GM12878 (cell line): ENCODE results near the gene GABBR1.

Experiments used
- CTCF ChIP-seq, 3 experiments: IDR thresholded peaks in 2 of 3; conservative IDR thresholded peaks in 1 of 3; 2 replicates each; pipeline ENCODE4 v1.5.1; 2011; ENCODE audit warnings: low read depth in 3 of 3, low read length in 3 of 3, mild to moderate bottlenecking in 3 of 3, control low read depth in 2 of 3, moderate library complexity in 2 of 3, inconsistent platforms in 1 of 3, mixed read lengths in 1 of 3; ENCODE audit not compliant: control insufficient read depth in 2 of 3, insufficient read depth in 1 of 3; ENCODE audit errors: extremely low read depth in 1 of 3
- FOS ChIP-seq: IDR thresholded peaks from 3 replicates; pipeline ENCODE4 v1.6.1; 2011; ENCODE audit warnings: borderline replicate concordance; ENCODE audit not compliant: insufficient read length; ENCODE audit errors: extremely low read depth
- MAX ChIP-seq: IDR thresholded peaks from 2 replicates; pipeline ENCODE4 v1.6.1; 2012; ENCODE audit warnings: low read depth, low read length, improper control_type of control experiment
- ZBTB33 ChIP-seq: fragments of 450-650 bp; IDR thresholded peaks from 2 replicates; pipeline ENCODE4 v1.6.1; 2017; ENCODE audit warnings: mild to moderate bottlenecking
- ZNF24 ChIP-seq: fragments of 450-650 bp; IDR thresholded peaks from 2 replicates; pipeline ENCODE4 v1.6.1; 2017; ENCODE audit warnings: antibody characterized with exemption, mild to moderate bottlenecking
- ZSCAN29 ChIP-seq: fragments of 450-650 bp; IDR thresholded peaks from 2 replicates; pipeline ENCODE4 v1.6.1; 2017; ENCODE audit warnings: mild to moderate bottlenecking, moderate library complexity

- no peak for TF ChIP-seq MAX
- no peak for TF ChIP-seq ZSCAN29
- TF ChIP-seq CTCF (IDR thresholded peaks at IDR 0.05 in 2 of 3, conservative IDR thresholded peaks at IDR 0.05 in 1 of 3; ENCODE audit: control insufficient read depth in 2 of 3, extremely low read depth in 1 of 3, insufficient read depth in 1 of 3, low read depth in 3 of 3, low read length in 3 of 3) = peak; percentile 67 to 89 (median 79)
- TF ChIP-seq ZBTB33 = no peak
- no peak for TF ChIP-seq FOS
- TF ChIP-seq ZNF24 = no peak
Observed at GRCh38 chr6:29628419-29629281, 4.3 kb downstream of the GABBR1 start.
